SK-N-SH (cell line): ENCODE results near the gene CYP46A1.

Experiments used
- EP300 ChIP-seq, 2 experiments: IDR thresholded peaks; 2 replicates each; pipeline versions ENCODE4 v1.4.0 to v1.6.1; 2012; ENCODE audit warnings: borderline replicate concordance in 1 of 2, low read depth in 1 of 2, low read length in 1 of 2
- POLR2AphosphoS5 ChIP-seq: IDR thresholded peaks from 2 replicates; pipeline ENCODE4 v1.6.1; 2012; ENCODE audit warnings: low read depth, low read length
- TEAD4 ChIP-seq: IDR thresholded peaks from 2 replicates; pipeline ENCODE4 v1.4.0; 2012; ENCODE audit warnings: mild to moderate bottlenecking, borderline replicate concordance; ENCODE audit not compliant: insufficient read depth
- YY1 ChIP-seq: IDR thresholded peaks from 2 replicates; pipeline ENCODE4 v1.4.0; 2012; ENCODE audit warnings: low read depth, mild to moderate bottlenecking
- TF ChIP-seq, protein P1 (sequence below): fragments of 200-600 bp; sonication (generic); IDR thresholded peaks from 2 replicates; pipeline ENCODE4 v1.6.1; 2017; ENCODE audit warnings: antibody characterized with exemption, mild to moderate bottlenecking, moderate library complexity
- TF ChIP-seq, protein P2 (sequence below): IDR thresholded peaks from 2 replicates; pipeline ENCODE4 v1.4.0; 2012; ENCODE audit warnings: low read depth
- TF ChIP-seq, protein P3 (sequence below): IDR thresholded peaks from 2 replicates; pipeline ENCODE4 v1.6.1; 2012; ENCODE audit warnings: mild to moderate bottlenecking, low read depth, low read length, moderate library complexity

DNA sequence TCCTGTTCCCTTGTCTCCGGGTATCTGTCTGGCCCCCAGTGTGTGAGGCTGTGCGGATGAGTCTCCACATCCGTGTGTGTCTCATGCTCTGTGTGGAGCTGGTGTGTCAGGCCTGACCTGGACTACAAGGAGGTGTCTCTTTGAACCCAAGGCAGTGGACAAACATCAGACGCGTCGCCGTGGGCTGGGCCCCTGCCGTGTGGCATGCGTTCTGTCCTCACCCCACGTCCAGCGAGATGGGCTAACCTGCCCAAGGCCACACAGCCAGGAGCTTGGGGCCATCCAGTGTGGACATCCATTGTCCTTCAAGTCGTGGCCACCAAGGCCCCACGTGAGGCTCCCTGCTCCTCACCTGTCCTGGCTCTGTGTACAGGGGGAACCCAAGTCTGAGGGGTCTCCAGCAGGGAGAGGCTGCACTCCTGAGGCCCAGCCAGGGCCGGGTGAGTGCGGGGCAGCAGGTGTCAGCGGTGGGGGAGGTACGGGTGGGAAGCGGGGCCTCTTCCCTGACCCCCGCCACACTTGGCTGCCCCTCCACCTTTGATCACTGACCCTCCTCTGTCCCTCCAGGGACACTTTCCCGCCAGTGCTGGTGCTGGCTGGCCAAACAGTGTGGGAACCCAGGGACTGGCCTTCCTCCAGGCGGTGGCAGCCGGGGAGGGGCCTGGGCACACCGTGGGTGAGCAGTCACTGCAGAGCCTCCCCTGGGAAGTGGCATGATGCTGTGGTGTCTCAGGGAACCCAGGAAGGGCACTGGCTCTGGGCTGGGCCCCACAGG lies 48.5 kb downstream of the CYP46A1 start:
- TF ChIP-seq, protein P1, sequence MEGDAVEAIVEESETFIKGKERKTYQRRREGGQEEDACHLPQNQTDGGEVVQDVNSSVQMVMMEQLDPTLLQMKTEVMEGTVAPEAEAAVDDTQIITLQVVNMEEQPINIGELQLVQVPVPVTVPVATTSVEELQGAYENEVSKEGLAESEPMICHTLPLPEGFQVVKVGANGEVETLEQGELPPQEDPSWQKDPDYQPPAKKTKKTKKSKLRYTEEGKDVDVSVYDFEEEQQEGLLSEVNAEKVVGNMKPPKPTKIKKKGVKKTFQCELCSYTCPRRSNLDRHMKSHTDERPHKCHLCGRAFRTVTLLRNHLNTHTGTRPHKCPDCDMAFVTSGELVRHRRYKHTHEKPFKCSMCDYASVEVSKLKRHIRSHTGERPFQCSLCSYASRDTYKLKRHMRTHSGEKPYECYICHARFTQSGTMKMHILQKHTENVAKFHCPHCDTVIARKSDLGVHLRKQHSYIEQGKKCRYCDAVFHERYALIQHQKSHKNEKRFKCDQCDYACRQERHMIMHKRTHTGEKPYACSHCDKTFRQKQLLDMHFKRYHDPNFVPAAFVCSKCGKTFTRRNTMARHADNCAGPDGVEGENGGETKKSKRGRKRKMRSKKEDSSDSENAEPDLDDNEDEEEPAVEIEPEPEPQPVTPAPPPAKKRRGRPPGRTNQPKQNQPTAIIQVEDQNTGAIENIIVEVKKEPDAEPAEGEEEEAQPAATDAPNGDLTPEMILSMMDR: no peak
- TF ChIP-seq POLR2AphosphoS5 (no peak), EP300 (IDR thresholded peaks at IDR 0.05; ENCODE audit: borderline replicate concordance in 1 of 2, low read depth in 1 of 2, low read length in 1 of 2) (no peak), TEAD4 (no peak), YY1 (no peak)
- TF ChIP-seq, protein P2, sequence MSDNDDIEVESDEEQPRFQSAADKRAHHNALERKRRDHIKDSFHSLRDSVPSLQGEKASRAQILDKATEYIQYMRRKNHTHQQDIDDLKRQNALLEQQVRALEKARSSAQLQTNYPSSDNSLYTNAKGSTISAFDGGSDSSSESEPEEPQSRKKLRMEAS: no peak
- TF ChIP-seq, protein P3, sequence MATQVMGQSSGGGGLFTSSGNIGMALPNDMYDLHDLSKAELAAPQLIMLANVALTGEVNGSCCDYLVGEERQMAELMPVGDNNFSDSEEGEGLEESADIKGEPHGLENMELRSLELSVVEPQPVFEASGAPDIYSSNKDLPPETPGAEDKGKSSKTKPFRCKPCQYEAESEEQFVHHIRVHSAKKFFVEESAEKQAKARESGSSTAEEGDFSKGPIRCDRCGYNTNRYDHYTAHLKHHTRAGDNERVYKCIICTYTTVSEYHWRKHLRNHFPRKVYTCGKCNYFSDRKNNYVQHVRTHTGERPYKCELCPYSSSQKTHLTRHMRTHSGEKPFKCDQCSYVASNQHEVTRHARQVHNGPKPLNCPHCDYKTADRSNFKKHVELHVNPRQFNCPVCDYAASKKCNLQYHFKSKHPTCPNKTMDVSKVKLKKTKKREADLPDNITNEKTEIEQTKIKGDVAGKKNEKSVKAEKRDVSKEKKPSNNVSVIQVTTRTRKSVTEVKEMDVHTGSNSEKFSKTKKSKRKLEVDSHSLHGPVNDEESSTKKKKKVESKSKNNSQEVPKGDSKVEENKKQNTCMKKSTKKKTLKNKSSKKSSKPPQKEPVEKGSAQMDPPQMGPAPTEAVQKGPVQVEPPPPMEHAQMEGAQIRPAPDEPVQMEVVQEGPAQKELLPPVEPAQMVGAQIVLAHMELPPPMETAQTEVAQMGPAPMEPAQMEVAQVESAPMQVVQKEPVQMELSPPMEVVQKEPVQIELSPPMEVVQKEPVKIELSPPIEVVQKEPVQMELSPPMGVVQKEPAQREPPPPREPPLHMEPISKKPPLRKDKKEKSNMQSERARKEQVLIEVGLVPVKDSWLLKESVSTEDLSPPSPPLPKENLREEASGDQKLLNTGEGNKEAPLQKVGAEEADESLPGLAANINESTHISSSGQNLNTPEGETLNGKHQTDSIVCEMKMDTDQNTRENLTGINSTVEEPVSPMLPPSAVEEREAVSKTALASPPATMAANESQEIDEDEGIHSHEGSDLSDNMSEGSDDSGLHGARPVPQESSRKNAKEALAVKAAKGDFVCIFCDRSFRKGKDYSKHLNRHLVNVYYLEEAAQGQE: no peak
